Duodenal mucosa (tissue), 2 donors: ENCODE results near the gene DMXL2.
"Not testable (repeated sequence)": the region's sequence is repeated elsewhere in the genome, so short reads cannot be mapped to it uniquely, and the experiment has no call there.

Experiments used
- H3K27ac ChIP-seq: one replicate; pipeline ENCODE4 v1.7.0; 2013; ENCODE audit warnings: low read depth, low read length
- H3K27me3 ChIP-seq, 2 donors: one replicate each; pipeline ENCODE4 v1.7.0; 2013; ENCODE audit warnings: low read length in 2 of 2, control low read depth in 1 of 2; ENCODE audit not compliant: insufficient read depth in 2 of 2, control insufficient read depth in 1 of 2
- H3K36me3 ChIP-seq, 2 donors: one replicate each; pipeline ENCODE4 v1.7.0; 2013; ENCODE audit warnings: low read length in 2 of 2, control low read depth in 1 of 2; ENCODE audit not compliant: insufficient read depth in 2 of 2, control insufficient read depth in 1 of 2
- H3K4me1 ChIP-seq, 2 donors: one replicate each; pipeline ENCODE4 v1.7.0; 2013; ENCODE audit warnings: low read length in 2 of 2, control low read depth in 1 of 2; ENCODE audit not compliant: insufficient read depth in 2 of 2, control insufficient read depth in 1 of 2
- H3K4me3 ChIP-seq, 2 donors: one replicate each; pipeline ENCODE4 v1.7.0; 2013; ENCODE audit warnings: low read length in 2 of 2, low read depth in 1 of 2
- H3K9ac ChIP-seq, 2 donors: one replicate each; pipeline ENCODE4 v1.7.0; 2013; ENCODE audit warnings: low read length in 2 of 2, low read depth in 1 of 2
- H3K9me3 ChIP-seq, 2 donors: one replicate each; pipeline ENCODE4 v1.7.0; 2013; ENCODE audit warnings: low read length in 2 of 2, control low read depth in 1 of 2; ENCODE audit not compliant: control insufficient read depth in 1 of 2

The DMXL2 gene

GRCh38 chr15:51622604-51623370, at the start of gene DMXL2:
Gene DMXL2 (minus strand): TSS chr15:51622771. CDS start chr15:51622545, 226 bp downstream.
- Histone ChIP-seq H3K27me3 (no peaks in the 10 kb centered on the region), H3K9me3 (no peaks in the 10 kb centered on the region), H3K36me3 (no peaks in the 10 kb centered on the region), H3K4me1 (peaks cover 12 to 22% of the 10 kb centered on the region in 2 donors), H3K4me3 (peak within 1 kb of the TSS; percentile 77 to 92), H3K27ac (peak within 1 kb of the TSS; percentile 82), H3K9ac (peak within 1 kb of the TSS; percentile 63 to 80)

- no peak overlapping the region for H3K9ac ChIP-seq
- H3K9me3 ChIP-seq = no peaks in the 10 kb centered on the region
- no peak overlapping the region for H3K27ac ChIP-seq
- H3K4me1 ChIP-seq = no peaks in the 10 kb centered on the region
- no peaks in the 10 kb centered on the region for H3K36me3 ChIP-seq
- H3K4me3 ChIP-seq = no peak overlapping the region
- peaks cover 4 to 13% of the 10 kb centered on the region in 2 donors for H3K27me3 ChIP-seq
Observed at GRCh38 chr15:51672155-51672687, 49.6 kb upstream of the DMXL2 start.

- Histone ChIP-seq H3K4me3 (no peak overlapping the region), H3K27me3 (peaks cover 4 to 13% of the 10 kb centered on the region in 2 donors), H3K9me3 (no peaks in the 10 kb centered on the region), H3K27ac (no peak overlapping the region), H3K4me1 (no peaks in the 10 kb centered on the region), H3K9ac (no peak overlapping the region), H3K36me3 (no peaks in the 10 kb centered on the region)
Observed at GRCh38 chr15:51669381-51669780, 46.8 kb upstream of the DMXL2 start.

GRCh38 chr15:51668446-51668845, 45.9 kb upstream of the DMXL2 start:
- no peaks in the 10 kb centered on the region for H3K9me3 ChIP-seq
- H3K27ac ChIP-seq = no peak overlapping the region
- H3K4me3 ChIP-seq = no peak overlapping the region
- H3K27me3 ChIP-seq = peaks cover 4 to 13% of the 10 kb centered on the region in 2 donors
- no peaks in the 10 kb centered on the region for H3K36me3 ChIP-seq
- H3K9ac ChIP-seq = no peak overlapping the region
- no peaks in the 10 kb centered on the region for H3K4me1 ChIP-seq

- Histone ChIP-seq H3K36me3 (no peaks in the 10 kb centered on the region), H3K9ac (no peak overlapping the region), H3K27me3 (peaks cover 4 to 11% of the 10 kb centered on the region in 2 donors), H3K27ac (no peak overlapping the region), H3K4me3 (no peak overlapping the region), H3K9me3 (no peaks in the 10 kb centered on the region), H3K4me1 (no peaks in the 10 kb centered on the region)
Observed at GRCh38 chr15:51667478-51667877, 44.9 kb upstream of the DMXL2 start.

GRCh38 chr15:51661072-51661471, 38.5 kb upstream of the DMXL2 start:
- Histone ChIP-seq H3K4me1 (no peaks in the 10 kb centered on the region), H3K27ac (no peak overlapping the region), H3K4me3 (no peak overlapping the region), H3K36me3 (no peaks in the 10 kb centered on the region), H3K9ac (no peak overlapping the region), H3K27me3 (no peaks in the 10 kb centered on the region), H3K9me3 (no peaks in the 10 kb centered on the region)

- Histone ChIP-seq H3K36me3 (no peaks in the 10 kb centered on the region), H3K27ac (no peak overlapping the region), H3K27me3 (no peaks in the 10 kb centered on the region), H3K4me1 (no peaks in the 10 kb centered on the region), H3K4me3 (no peak overlapping the region), H3K9me3 (no peaks in the 10 kb centered on the region), H3K9ac (no peak overlapping the region)
Observed at GRCh38 chr15:51658664-51659063, 36.1 kb upstream of the DMXL2 start.

GRCh38 chr15:51655401-51656057, 33.0 kb upstream of the DMXL2 start:
- H3K27me3 ChIP-seq, H3K27ac ChIP-seq, H3K4me3 ChIP-seq, H3K4me1 ChIP-seq, H3K9me3 ChIP-seq, H3K9ac ChIP-seq, H3K36me3 ChIP-seq: not testable (repeated sequence)

GRCh38 chr15:51652084-51652668, 29.6 kb upstream of the DMXL2 start:
- Histone ChIP-seq H3K4me1 (peaks cover 0 to 4% of the 10 kb centered on the region in 2 donors), H3K9ac (no peak overlapping the region), H3K27me3 (no peaks in the 10 kb centered on the region), H3K9me3 (no peaks in the 10 kb centered on the region), H3K36me3 (no peaks in the 10 kb centered on the region), H3K4me3 (no peak overlapping the region), H3K27ac (no peak overlapping the region)
